Hepatocyte (in vitro differentiated cells): Measurements from ENCODE around the gene SEC14L2.
"Not testable (repeated sequence)": the region's sequence is repeated elsewhere in the genome, so short reads cannot be mapped to it uniquely, and the experiment has no call there.

Experiments
- CTCF ChIP-seq: fragments of 200-600 bp; sonication (generic); IDR thresholded peaks from 2 replicates; pipeline ENCODE4 v1.5.1; 2016; ENCODE audit warnings: antibody characterized with exemption, mild to moderate bottlenecking; ENCODE audit not compliant: poor library complexity
- EZH2 ChIP-seq: fragments of 200-600 bp; sonication (generic); IDR thresholded peaks from 2 replicates; pipeline ENCODE4 v1.6.1; 2016; ENCODE audit warnings: antibody characterized with exemption, mild to moderate bottlenecking, borderline replicate concordance
- EZH2phosphoT487 ChIP-seq: fragments of 200-600 bp; sonication (generic); IDR thresholded peaks from one replicate; pipeline ENCODE4 v1.6.1; 2018; ENCODE audit warnings: antibody characterized with exemption, mild to moderate bottlenecking, low read depth, moderate library complexity; ENCODE audit not compliant: unreplicated experiment, severe bottlenecking

DNA sequence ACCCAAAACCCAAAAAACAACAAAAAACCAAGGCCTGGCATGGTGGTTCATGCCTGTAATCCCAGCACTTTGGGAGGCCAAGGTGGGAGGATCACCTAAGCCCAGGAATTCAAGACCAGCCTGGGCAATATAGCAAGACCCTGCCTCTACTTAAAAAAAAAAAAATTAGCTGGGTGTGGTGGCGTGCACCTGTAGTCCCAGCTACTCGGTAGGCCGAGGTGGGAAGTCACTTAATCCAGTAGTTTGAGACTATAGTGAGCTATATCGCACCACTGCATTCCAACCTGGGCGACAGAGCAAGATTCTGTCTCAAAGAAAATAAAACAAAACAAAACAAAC lies 5.9 kb downstream of the SEC14L2 start:
- not testable (repeated sequence) for TF ChIP-seq CTCF, EZH2, EZH2phosphoT487
